ENCODE data around the gene NT5DC3. TPM values are rescaled to one million over a fixed set of nuclear protein-coding genes. Genes with fewer than 3 reads are reported as not detected.

The NT5DC3 gene
- total RNA-seq, 3 donors from 2014 or later (not counting 1 experiment from before 2014, with no cell fraction given), result 1.1 to 2.1 (median 1.4) TPM

DNA sequence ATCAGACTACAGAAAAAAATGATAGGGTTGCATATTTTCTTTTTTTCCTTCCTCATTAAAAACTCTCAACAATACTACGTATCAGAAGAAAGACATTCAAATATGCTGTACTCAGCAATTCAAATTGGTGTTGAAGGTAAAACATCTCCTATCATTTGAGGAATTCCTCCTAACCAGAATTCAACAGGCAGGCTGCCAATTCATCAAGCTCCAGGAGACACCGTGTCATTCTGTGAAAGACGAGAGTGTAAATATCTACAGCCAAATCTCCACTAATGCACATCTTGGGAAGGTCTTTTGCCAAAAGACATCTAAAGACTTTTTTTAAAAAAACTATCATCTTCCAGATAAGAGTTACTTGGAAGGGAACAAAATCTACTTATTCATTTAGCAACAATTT, 26.6 kb downstream of the NT5DC3 start:
- 100% methylated on average over 2 of the region's 3 CpGs for WGBS (ENCODE audit: insufficient coverage)
- no peak overlapping the region for H3K27ac ChIP-seq (ENCODE audit: low read length)

DNA sequence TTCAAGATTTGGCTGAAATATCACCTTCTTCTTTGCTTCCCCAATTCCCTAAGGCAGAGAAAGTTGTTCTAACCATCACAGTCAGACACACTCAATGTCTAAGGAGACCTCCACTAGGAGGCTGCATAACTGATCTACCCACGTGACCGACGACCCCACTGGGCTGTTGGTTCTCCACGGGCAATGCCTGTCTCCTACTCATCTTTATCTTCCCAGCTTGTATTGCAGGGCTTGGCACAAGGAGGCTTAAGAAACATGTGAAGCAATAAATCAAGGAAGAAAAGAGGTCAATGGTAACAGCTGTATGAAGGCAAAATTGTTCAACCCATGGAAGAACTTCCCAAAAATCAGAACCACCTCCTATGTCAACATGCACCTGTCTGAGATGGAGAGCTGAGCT, 27.1 kb downstream of the NT5DC3 start:
- Histone ChIP-seq H3K9me3 (ENCODE audit: control insufficient read depth, insufficient read depth, low read length) (no peaks in the 10 kb centered on the region), H3K36me3 (ENCODE audit: control insufficient read depth, insufficient read depth, low read length) (no peaks in the 10 kb centered on the region), H3K27ac (ENCODE audit: low read length) (no peak overlapping the region), H3K4me3 (ENCODE audit: low read length) (no peak overlapping the region), H3K27me3 (ENCODE audit: control insufficient read depth, insufficient read depth, low read length) (no peaks in the 10 kb centered on the region), H3K4me1 (ENCODE audit: control insufficient read depth, insufficient read depth, low read length) (no peaks in the 10 kb centered on the region)
- no peak overlapping the region for H3K4me3 Mint-ChIP-seq
- H3K9me3 Mint-ChIP-seq, result no peaks in the 10 kb centered on the region
- intact Hi-C loops (cut with micrococcal nuclease), result no loop called here
- 100% methylated on average over 4 of the region's 4 CpGs for WGBS (ENCODE audit: insufficient coverage)
- no peak for ATAC-seq
- no peak for DNase-seq
- H3K4me1 Mint-ChIP-seq, result no peaks in the 10 kb centered on the region
- no peak overlapping the region for H3K27ac Mint-ChIP-seq
- TF ChIP-seq, protein P1, sequence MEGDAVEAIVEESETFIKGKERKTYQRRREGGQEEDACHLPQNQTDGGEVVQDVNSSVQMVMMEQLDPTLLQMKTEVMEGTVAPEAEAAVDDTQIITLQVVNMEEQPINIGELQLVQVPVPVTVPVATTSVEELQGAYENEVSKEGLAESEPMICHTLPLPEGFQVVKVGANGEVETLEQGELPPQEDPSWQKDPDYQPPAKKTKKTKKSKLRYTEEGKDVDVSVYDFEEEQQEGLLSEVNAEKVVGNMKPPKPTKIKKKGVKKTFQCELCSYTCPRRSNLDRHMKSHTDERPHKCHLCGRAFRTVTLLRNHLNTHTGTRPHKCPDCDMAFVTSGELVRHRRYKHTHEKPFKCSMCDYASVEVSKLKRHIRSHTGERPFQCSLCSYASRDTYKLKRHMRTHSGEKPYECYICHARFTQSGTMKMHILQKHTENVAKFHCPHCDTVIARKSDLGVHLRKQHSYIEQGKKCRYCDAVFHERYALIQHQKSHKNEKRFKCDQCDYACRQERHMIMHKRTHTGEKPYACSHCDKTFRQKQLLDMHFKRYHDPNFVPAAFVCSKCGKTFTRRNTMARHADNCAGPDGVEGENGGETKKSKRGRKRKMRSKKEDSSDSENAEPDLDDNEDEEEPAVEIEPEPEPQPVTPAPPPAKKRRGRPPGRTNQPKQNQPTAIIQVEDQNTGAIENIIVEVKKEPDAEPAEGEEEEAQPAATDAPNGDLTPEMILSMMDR (IDR thresholded peaks at IDR 0.05), result no peak
- H3K36me3 Mint-ChIP-seq, result no peaks in the 10 kb centered on the region
- no peaks in the 10 kb centered on the region for H3K27me3 Mint-ChIP-seq (ENCODE audit: low read depth in 2 of 2)

More for the DNA sequence above, 26.6 kb downstream of the NT5DC3 start:
- Histone ChIP-seq H3K4me1 (ENCODE audit: control insufficient read depth, insufficient read depth, low read length) (no peaks in the 10 kb centered on the region), H3K36me3 (ENCODE audit: control insufficient read depth, insufficient read depth, low read length) (no peaks in the 10 kb centered on the region), H3K27me3 (ENCODE audit: control insufficient read depth, insufficient read depth, low read length) (no peaks in the 10 kb centered on the region), H3K9me3 (ENCODE audit: control insufficient read depth, insufficient read depth, low read length) (no peaks in the 10 kb centered on the region), H3K4me3 (ENCODE audit: low read length) (no peak overlapping the region)
- DNase-seq (no peak), ATAC-seq (no peak)
- intact Hi-C loops (cut with micrococcal nuclease), result no loop called here
- no peaks in the 10 kb centered on the region for H3K36me3 Mint-ChIP-seq
- H3K27ac Mint-ChIP-seq, result no peak overlapping the region
- H3K9me3 Mint-ChIP-seq, result no peaks in the 10 kb centered on the region
- TF ChIP-seq, protein P1 (IDR thresholded peaks at IDR 0.05), result no peak
- no peak overlapping the region for H3K4me3 Mint-ChIP-seq
- no peaks in the 10 kb centered on the region for H3K4me1 Mint-ChIP-seq
- H3K27me3 Mint-ChIP-seq (ENCODE audit: low read depth in 2 of 2), result no peaks in the 10 kb centered on the region

DNA sequence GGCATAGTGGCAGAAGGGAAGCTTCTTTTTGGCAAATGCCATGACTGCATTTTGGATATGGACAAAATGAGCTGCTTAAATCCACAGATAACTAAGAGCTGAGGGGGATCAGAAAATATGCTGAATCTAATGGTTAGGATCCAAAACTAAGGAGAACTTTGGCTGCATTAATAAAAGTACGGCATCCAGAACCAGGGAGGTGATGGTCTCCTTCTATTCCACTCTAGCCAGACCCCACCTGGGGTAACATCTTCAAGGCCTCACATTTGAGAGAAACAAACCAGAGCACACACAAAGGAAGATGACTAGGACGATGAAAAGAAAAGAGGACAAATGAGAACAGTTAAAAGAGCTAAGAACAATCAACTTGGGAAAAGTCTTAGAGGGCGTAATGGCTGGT, 27.6 kb downstream of the NT5DC3 start:
- H3K27me3 ChIP-seq (ENCODE audit: control insufficient read depth, insufficient read depth, low read length), result no peaks in the 10 kb centered on the region
- H3K4me1 Mint-ChIP-seq, result no peaks in the 10 kb centered on the region
- no peak overlapping the region for H3K4me3 Mint-ChIP-seq

DNA sequence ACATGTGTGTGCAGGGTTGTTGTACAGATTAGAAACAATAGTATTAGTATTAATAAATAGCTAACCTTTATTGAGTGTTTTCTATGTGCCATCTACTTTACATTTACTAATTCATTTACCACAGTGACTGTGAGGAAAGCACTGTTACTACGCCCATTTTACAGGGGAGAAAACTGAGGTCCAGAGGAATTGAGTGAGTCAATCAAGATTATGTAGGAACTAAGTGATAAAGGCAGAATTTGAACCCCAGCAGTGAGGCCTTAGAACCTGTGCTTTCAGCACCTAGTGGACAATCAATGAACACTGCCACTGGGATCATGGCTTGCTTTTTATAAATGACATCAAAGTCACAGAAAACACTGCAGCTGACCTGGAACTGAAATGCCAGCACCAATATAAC, 28.2 kb downstream of the NT5DC3 start:
- intact Hi-C loops (cut with micrococcal nuclease), result no loop called here
- WGBS (ENCODE audit: insufficient coverage), result 92% methylated on average over 1 of the region's 1 CpG

More for the DNA sequence above, 27.6 kb downstream of the NT5DC3 start:
- Mint-ChIP-seq H3K36me3 (no peaks in the 10 kb centered on the region), H3K27me3 (ENCODE audit: low read depth in 2 of 2) (no peaks in the 10 kb centered on the region), H3K9me3 (no peaks in the 10 kb centered on the region), H3K27ac (no peak overlapping the region)
- H3K4me3 ChIP-seq (ENCODE audit: low read length), result no peak overlapping the region
- no peak overlapping the region for H3K27ac ChIP-seq (ENCODE audit: low read length)
- no peaks in the 10 kb centered on the region for H3K4me1 ChIP-seq (ENCODE audit: control insufficient read depth, insufficient read depth, low read length)
- no peak for DNase-seq
- no peak for ATAC-seq
- intact Hi-C loops (cut with micrococcal nuclease), result no loop called here
- WGBS (ENCODE audit: insufficient coverage), result 94% methylated on average over 2 of the region's 3 CpGs
- H3K36me3 ChIP-seq (ENCODE audit: control insufficient read depth, insufficient read depth, low read length), result no peaks in the 10 kb centered on the region
- TF ChIP-seq, protein P1 (IDR thresholded peaks at IDR 0.05), result no peak
- H3K9me3 ChIP-seq (ENCODE audit: control insufficient read depth, insufficient read depth, low read length), result no peaks in the 10 kb centered on the region

More for the DNA sequence above, 28.2 kb downstream of the NT5DC3 start:
- no peaks in the 10 kb centered on the region for H3K27me3 Mint-ChIP-seq (ENCODE audit: low read depth in 2 of 2)
- ATAC-seq (no peak), DNase-seq (no peak)
- Histone ChIP-seq H3K36me3 (ENCODE audit: control insufficient read depth, insufficient read depth, low read length) (no peaks in the 10 kb centered on the region), H3K27ac (ENCODE audit: low read length) (no peak overlapping the region), H3K4me1 (ENCODE audit: control insufficient read depth, insufficient read depth, low read length) (no peaks in the 10 kb centered on the region), H3K9me3 (ENCODE audit: control insufficient read depth, insufficient read depth, low read length) (no peaks in the 10 kb centered on the region), H3K27me3 (ENCODE audit: control insufficient read depth, insufficient read depth, low read length) (no peaks in the 10 kb centered on the region), H3K4me3 (ENCODE audit: low read length) (no peak overlapping the region)
- H3K4me3 Mint-ChIP-seq, result no peak overlapping the region
- no peak overlapping the region for H3K27ac Mint-ChIP-seq
- no peaks in the 10 kb centered on the region for H3K4me1 Mint-ChIP-seq
- TF ChIP-seq, protein P1 (IDR thresholded peaks at IDR 0.05), result no peak
- H3K9me3 Mint-ChIP-seq, result no peaks in the 10 kb centered on the region
- no peaks in the 10 kb centered on the region for H3K36me3 Mint-ChIP-seq
